Mesenchymal stem cell (in vitro differentiated cells and primary cell): Measurements from ENCODE around the gene ZNF134.

Source experiments
- DNase-seq: peaks from one replicate; pipeline ENCODE4 v3.0.0-alpha.2; 2013
- H2AFZ ChIP-seq: one replicate; pipeline ENCODE4 v1.6.1; 2013; ENCODE audit warnings: low read depth, mild to moderate bottlenecking, control low read depth, inconsistent platforms, low read length, moderate library complexity
- H2AK5ac ChIP-seq: 2 replicates; pipeline ENCODE4 v1.6.1; 2013; ENCODE audit warnings: low read length, moderate library complexity, mild to moderate bottlenecking, inconsistent platforms; ENCODE audit not compliant: severe bottlenecking
- H2BK120ac ChIP-seq: one replicate; pipeline ENCODE4 v1.6.1; 2013; ENCODE audit warnings: low read depth, mild to moderate bottlenecking, inconsistent platforms, low read length, moderate library complexity
- H2BK12ac ChIP-seq, 2 experiments: one replicate each; pipeline ENCODE4 v1.6.1; 2013; ENCODE audit warnings: inconsistent platforms in 2 of 2, low read length in 2 of 2, mild to moderate bottlenecking in 2 of 2, moderate library complexity in 2 of 2, control low read depth in 1 of 2
- H2BK15ac ChIP-seq: one replicate; pipeline ENCODE4 v1.6.1; 2013; ENCODE audit warnings: mild to moderate bottlenecking, low read depth, inconsistent platforms; ENCODE audit not compliant: poor library complexity, severe bottlenecking
- H2BK5ac ChIP-seq: 2 replicates; pipeline ENCODE4 v1.6.1; 2013; ENCODE audit warnings: low read depth, mild to moderate bottlenecking, low read length, control low read depth, inconsistent platforms; ENCODE audit not compliant: poor library complexity, severe bottlenecking
- H3K14ac ChIP-seq, 2 experiments: one replicate each; pipeline ENCODE4 v1.6.1; 2013; ENCODE audit warnings: inconsistent platforms in 2 of 2, low read length in 2 of 2, control low read depth in 1 of 2, mild to moderate bottlenecking in 1 of 2, moderate library complexity in 1 of 2
- H3K18ac ChIP-seq, 2 experiments: one replicate each; pipeline ENCODE4 v1.6.1; 2013; ENCODE audit warnings: inconsistent platforms in 2 of 2, low read length in 2 of 2, control low read depth in 1 of 2, low read depth in 1 of 2, mild to moderate bottlenecking in 1 of 2
- H3K23ac ChIP-seq, 2 experiments: one replicate each; pipeline ENCODE4 v1.6.1; 2013; ENCODE audit warnings: inconsistent platforms in 2 of 2, low read length in 2 of 2, mild to moderate bottlenecking in 2 of 2, moderate library complexity in 2 of 2, control low read depth in 1 of 2
- H3K27ac ChIP-seq: 2 replicates; pipeline ENCODE4 v1.5.1; 2013; ENCODE audit warnings: mild to moderate bottlenecking, moderate library complexity, low read length, control low read depth, inconsistent platforms; ENCODE audit not compliant: poor library complexity, severe bottlenecking
- H3K27me3 ChIP-seq, 2 experiments: 2 replicates each; pipeline versions ENCODE4 v1.6.1 to v1.7.0; 2013; ENCODE audit warnings: low read length in 2 of 2, mild to moderate bottlenecking in 2 of 2, moderate library complexity in 2 of 2, control low read depth in 1 of 2, inconsistent platforms in 1 of 2; ENCODE audit not compliant: control insufficient read depth in 1 of 2, insufficient read depth in 1 of 2
- H3K36me3 ChIP-seq, 2 experiments: 2 replicates each; pipeline versions ENCODE4 v1.6.1 to v1.7.0; 2013; ENCODE audit warnings: low read length in 2 of 2, control low read depth in 1 of 2, inconsistent platforms in 1 of 2, low read depth in 1 of 2, mild to moderate bottlenecking in 1 of 2; ENCODE audit not compliant: insufficient read depth in 2 of 2, control insufficient read depth in 1 of 2
- H3K4ac ChIP-seq, 2 experiments: one replicate each; pipeline ENCODE4 v1.6.1; 2013; ENCODE audit warnings: inconsistent platforms in 2 of 2, low read length in 2 of 2, mild to moderate bottlenecking in 2 of 2, moderate library complexity in 2 of 2, control low read depth in 1 of 2, low read depth in 1 of 2
- H3K4me1 ChIP-seq: 2 replicates; pipeline ENCODE4 v1.6.1; 2013; ENCODE audit warnings: low read depth, low read length, control low read depth; ENCODE audit not compliant: control insufficient read depth, insufficient read depth
- H3K4me2 ChIP-seq: 2 replicates; pipeline ENCODE4 v1.6.1; 2013; ENCODE audit warnings: low read length, mild to moderate bottlenecking, inconsistent platforms; ENCODE audit not compliant: poor library complexity, severe bottlenecking
- H3K4me3 ChIP-seq, 2 experiments: 2 replicates each; pipeline versions ENCODE4 v1.5.1 to v1.7.0; 2013; ENCODE audit warnings: low read length in 2 of 2, mild to moderate bottlenecking in 2 of 2, control low read depth in 1 of 2, low read depth in 1 of 2; ENCODE audit not compliant: insufficient read depth in 1 of 2
- H3K79me1 ChIP-seq: replicated peaks from 2 replicates; pipeline ENCODE4 v1.6.1; 2013; ENCODE audit warnings: mild to moderate bottlenecking, control low read depth, low read length, inconsistent platforms; ENCODE audit not compliant: poor library complexity, severe bottlenecking
- H3K9ac ChIP-seq: 2 replicates; pipeline ENCODE4 v1.7.0; 2013; ENCODE audit warnings: mild to moderate bottlenecking, low read length, moderate library complexity
- H3K9me3 ChIP-seq: 2 replicates; pipeline ENCODE4 v1.7.0; 2013; ENCODE audit warnings: mild to moderate bottlenecking, low read length; ENCODE audit not compliant: control insufficient read depth
- H4K8ac ChIP-seq: one replicate; pipeline ENCODE4 v1.6.1; 2013; ENCODE audit warnings: inconsistent platforms, mild to moderate bottlenecking, low read length, moderate library complexity
- H4K91ac ChIP-seq: one replicate; pipeline ENCODE4 v1.6.1; 2013; ENCODE audit warnings: mild to moderate bottlenecking, low read length, inconsistent platforms
- WGBS: methylation state at CpG from one replicate; pipeline ENCODE4 v1.1.7; 2013; ENCODE audit warnings: mixed read lengths; 5-methylcytosine and 5-hydroxymethylcytosine counted together

The ZNF134 gene

GRCh38 chr19:57641715-57642234, 27.7 kb downstream of the ZNF134 start:
- no peak overlapping the region for H4K8ac ChIP-seq

GRCh38 chr19:57642396-57643046, 28.5 kb downstream of the ZNF134 start:
- Histone ChIP-seq H3K4me1 (no peaks in the 10 kb centered on the region), H2BK15ac (no peak overlapping the region), H3K4me2 (no peak overlapping the region), H3K27ac (no peak overlapping the region), H2AFZ (no peak overlapping the region), H3K14ac (no peak overlapping the region), H3K9me3 (peaks cover 62% of the 10 kb centered on the region), H3K4me3 (peak overlapping the region in 1 of 2 experiments; percentile 59), H3K36me3 (peaks cover 33 to 58% of the 10 kb centered on the region in 2 experiments), H4K8ac (no peak overlapping the region), H4K91ac (no peak overlapping the region), H3K18ac (no peak overlapping the region), H2BK120ac (no peak overlapping the region), H3K4ac (no peak overlapping the region), H3K9ac (no peak overlapping the region), H3K79me1 (peaks cover 11% of the 10 kb centered on the region), H3K27me3 (no peaks in the 10 kb centered on the region), H2BK12ac (no peak overlapping the region), H3K23ac (no peak overlapping the region), H2AK5ac (no peak overlapping the region), H2BK5ac (no peak overlapping the region)
- WGBS: 92% methylated on average over 3 of the region's 4 CpGs
- no peak for DNase-seq

More at GRCh38 chr19:57641715-57642234, 27.7 kb downstream of the ZNF134 start:
- Histone ChIP-seq H3K9me3 (peaks cover 69% of the 10 kb centered on the region), H3K18ac (no peak overlapping the region), H2BK120ac (no peak overlapping the region), H3K36me3 (peaks cover 36 to 65% of the 10 kb centered on the region in 2 experiments), H2AK5ac (no peak overlapping the region), H3K23ac (no peak overlapping the region), H2BK15ac (no peak overlapping the region), H3K14ac (no peak overlapping the region), H2BK5ac (no peak overlapping the region), H4K91ac (no peak overlapping the region), H3K79me1 (peaks cover 13% of the 10 kb centered on the region), H3K4me3 (peak overlapping the region in 1 of 2 experiments; percentile 59), H3K4ac (no peak overlapping the region), H2BK12ac (no peak overlapping the region), H3K27me3 (no peaks in the 10 kb centered on the region), H3K4me1 (no peaks in the 10 kb centered on the region), H2AFZ (no peak overlapping the region), H3K4me2 (no peak overlapping the region), H3K9ac (no peak overlapping the region), H3K27ac (no peak overlapping the region)
- no peak for DNase-seq
- 98% methylated on average over 3 of the region's 4 CpGs for WGBS

- Histone ChIP-seq H3K18ac (no peak overlapping the region), H3K27ac (no peak overlapping the region), H3K9me3 (peaks cover 51% of the 10 kb centered on the region), H2BK5ac (no peak overlapping the region), H3K4me2 (no peak overlapping the region), H3K4me1 (no peaks in the 10 kb centered on the region), H4K91ac (no peak overlapping the region), H3K27me3 (no peaks in the 10 kb centered on the region), H3K9ac (no peak overlapping the region), H4K8ac (no peak overlapping the region), H2AK5ac (no peak overlapping the region), H2BK15ac (no peak overlapping the region), H3K14ac (no peak overlapping the region), H2AFZ (no peak overlapping the region), H3K79me1 (peaks cover 11% of the 10 kb centered on the region), H3K4ac (no peak overlapping the region), H2BK12ac (no peak overlapping the region), H3K4me3 (no peak overlapping the region), H2BK120ac (no peak overlapping the region), H3K36me3 (peaks cover 30 to 46% of the 10 kb centered on the region in 2 experiments), H3K23ac (no peak overlapping the region)
- DNase-seq: no peak
Measured at GRCh38 chr19:57643734-57644133, 29.7 kb downstream of the ZNF134 start.

- no peak overlapping the region for H3K4ac ChIP-seq
- H3K4me3 ChIP-seq: no peak overlapping the region
- no peak overlapping the region for H3K9ac ChIP-seq
- no peak overlapping the region for H3K27ac ChIP-seq
- H3K27me3 ChIP-seq: no peaks in the 10 kb centered on the region
- H3K4me1 ChIP-seq: no peaks in the 10 kb centered on the region
- no peak overlapping the region for H2BK12ac ChIP-seq
- no peak overlapping the region for H3K18ac ChIP-seq
- 86% methylated on average over 4 of the region's 6 CpGs for WGBS
- H3K36me3 ChIP-seq: peaks cover 0 to 1% of the 10 kb centered on the region in 2 experiments
- H3K79me1 ChIP-seq: no peaks in the 10 kb centered on the region
- H4K91ac ChIP-seq: no peak overlapping the region
- H2BK5ac ChIP-seq: no peak overlapping the region
- no peak for DNase-seq
- no peak overlapping the region for H4K8ac ChIP-seq
- H3K23ac ChIP-seq: no peak overlapping the region
- H3K14ac ChIP-seq: no peak overlapping the region
- H2AK5ac ChIP-seq: no peak overlapping the region
- no peak overlapping the region for H2BK15ac ChIP-seq
- H3K4me2 ChIP-seq: no peak overlapping the region
- peaks cover 5% of the 10 kb centered on the region for H3K9me3 ChIP-seq
- no peak overlapping the region for H2BK120ac ChIP-seq
- H2AFZ ChIP-seq: no peak overlapping the region
Measured at GRCh38 chr19:57648331-57649003, 34.4 kb downstream of the ZNF134 start.
